ENCODE measurements around the gene ZNF646.
A peak's percentile ranks its signal among the peaks of the same experiment; 100 is the strongest.

The ZNF646 gene

GRCh38 chr16:31125844-31126243 lies 51.6 kb downstream of the ZNF646 start:
- peaks cover 36 to 61% (median 43%) of the 10 kb centered on the region in 10 experiments for H3K4me1 ChIP-seq
- TF ChIP-seq Cebpa-rat (IDR thresholded peaks at IDR 0.05) = no peak
- H3K9me3 ChIP-seq (replicated peaks in 1 of 11) = no peaks in the 10 kb centered on the region
- peak overlapping the region in 4 of 11 experiments; percentile 12 to 44 (median 32); a peak in 5 of 22 replicates for H3K4me2 ChIP-seq
- H3K27ac ChIP-seq = peak overlapping the region in 6 of 11 experiments; percentile 6 to 37 (median 22); a peak in 7 of 22 replicates
- peaks cover 54 to 88% (median 73%) of the 10 kb centered on the region in 11 experiments for H3K36me3 ChIP-seq
- peak overlapping the region in 3 of 11 experiments; percentile 6 to 35 (median 32); a peak in 3 of 22 replicates for H3K9ac ChIP-seq
- no peaks in the 10 kb centered on the region; a peak in 1 of 22 replicates for H4K20me1 ChIP-seq
- no peak overlapping the region for H3K4me3 ChIP-seq
- no peaks in the 10 kb centered on the region for H3K27me3 ChIP-seq

GRCh38 chr16:31127182-31127581 lies 53.0 kb downstream of the ZNF646 start:
- peak overlapping the region; percentile 73 to 92 (median 86); a peak in 21 of 22 replicates for H3K9ac ChIP-seq
- peaks cover 36 to 63% (median 43%) of the 10 kb centered on the region in 10 experiments for H3K4me1 ChIP-seq

GRCh38 chr16:31128711-31129567 lies 54.7 kb downstream of the ZNF646 start:
- no peaks in the 10 kb centered on the region for H4K20me1 ChIP-seq
- H3K27ac ChIP-seq = peak overlapping the region; percentile 76 to 99 (median 95)
- H3K9me3 ChIP-seq (replicated peaks in 1 of 11) = no peaks in the 10 kb centered on the region
- peaks cover 41 to 79% (median 54%) of the 10 kb centered on the region in 10 experiments for H3K4me1 ChIP-seq
- H3K4me3 ChIP-seq = peak overlapping the region in 3 of 10 experiments; percentile 26 to 56 (median 29); a peak in 4 of 20 replicates
- peaks cover 38 to 82% (median 62%) of the 10 kb centered on the region in 11 experiments for H3K36me3 ChIP-seq
- H3K27me3 ChIP-seq = no peaks in the 10 kb centered on the region
- no peak for TF ChIP-seq Cebpa-rat (IDR thresholded peaks at IDR 0.05)
- H3K9ac ChIP-seq = peak overlapping the region; percentile 73 to 92 (median 86)
- peak overlapping the region; percentile 50 to 97 (median 88) for H3K4me2 ChIP-seq

More at GRCh38 chr16:31127182-31127581, 53.0 kb downstream of the ZNF646 start:
- no peaks in the 10 kb centered on the region for H4K20me1 ChIP-seq
- H3K4me3 ChIP-seq = peak overlapping the region in 1 of 10 experiments; percentile 56; a peak in 1 of 20 replicates
- no peaks in the 10 kb centered on the region for H3K27me3 ChIP-seq
- peaks cover 54 to 88% (median 73%) of the 10 kb centered on the region in 11 experiments for H3K36me3 ChIP-seq
- no peak for TF ChIP-seq Cebpa-rat (IDR thresholded peaks at IDR 0.05)
- peak overlapping the region; percentile 76 to 99 (median 95) for H3K27ac ChIP-seq
- H3K4me2 ChIP-seq = peak overlapping the region; percentile 50 to 97 (median 88)
- no peaks in the 10 kb centered on the region for H3K9me3 ChIP-seq (replicated peaks in 1 of 11)

- Histone ChIP-seq H3K4me2 (peak overlapping the region; percentile 50 to 97 (median 88)), H3K9ac (peak overlapping the region; percentile 73 to 92 (median 86)), H3K36me3 (peaks cover 32 to 74% (median 54%) of the 10 kb centered on the region in 11 experiments), H3K27me3 (no peaks in the 10 kb centered on the region), H4K20me1 (no peaks in the 10 kb centered on the region; a peak in 1 of 22 replicates), H3K4me1 (peaks cover 49 to 87% (median 62%) of the 10 kb centered on the region in 10 experiments), H3K9me3 (replicated peaks in 1 of 11) (no peaks in the 10 kb centered on the region), H3K4me3 (no peak overlapping the region), H3K27ac (peak overlapping the region; percentile 76 to 99 (median 95))
- no peak for TF ChIP-seq Cebpa-rat (IDR thresholded peaks at IDR 0.05)
These were observed 55.5 kb downstream of the ZNF646 start for GRCh38 chr16:31129568-31130335.

GRCh38 chr16:31130336-31130891 lies 56.2 kb downstream of the ZNF646 start:
- Histone ChIP-seq H3K27me3 (no peaks in the 10 kb centered on the region), H3K27ac (peak overlapping the region in 7 of 11 experiments; percentile 82 to 99 (median 95); a peak in 14 of 22 replicates), H3K9ac (peak overlapping the region in 7 of 11 experiments; percentile 25 to 92 (median 49); a peak in 6 of 22 replicates), H3K9me3 (replicated peaks in 1 of 11) (no peaks in the 10 kb centered on the region), H3K36me3 (peaks cover 32 to 68% (median 51%) of the 10 kb centered on the region in 11 experiments), H4K20me1 (no peaks in the 10 kb centered on the region; a peak in 1 of 22 replicates), H3K4me1 (peaks cover 56 to 87% (median 69%) of the 10 kb centered on the region in 10 experiments), H3K4me3 (no peak overlapping the region), H3K4me2 (peak overlapping the region in 7 of 11 experiments; percentile 50 to 97 (median 90); a peak in 13 of 22 replicates)
- TF ChIP-seq Cebpa-rat (IDR thresholded peaks at IDR 0.05) = no peak

GRCh38 chr16:31130899-31131298 lies 56.7 kb downstream of the ZNF646 start:
- Histone ChIP-seq H3K27me3 (no peaks in the 10 kb centered on the region), H3K9ac (no peak overlapping the region; a peak in 1 of 22 replicates), H3K27ac (peak overlapping the region in 1 of 11 experiments; percentile 51; a peak in 2 of 22 replicates), H4K20me1 (no peaks in the 10 kb centered on the region; a peak in 1 of 22 replicates), H3K4me1 (peaks cover 56 to 84% (median 69%) of the 10 kb centered on the region in 10 experiments), H3K36me3 (peaks cover 32 to 63% (median 50%) of the 10 kb centered on the region in 11 experiments), H3K4me3 (no peak overlapping the region), H3K9me3 (replicated peaks in 1 of 11) (no peaks in the 10 kb centered on the region), H3K4me2 (peak overlapping the region in 1 of 11 experiments; percentile 94; a peak in 1 of 22 replicates)
- TF ChIP-seq Cebpa-rat (IDR thresholded peaks at IDR 0.05) = no peak

GRCh38 chr16:31131416-31131815 lies 57.2 kb downstream of the ZNF646 start:
- Histone ChIP-seq H4K20me1 (no peaks in the 10 kb centered on the region; a peak in 1 of 22 replicates), H3K9me3 (replicated peaks in 1 of 11) (no peaks in the 10 kb centered on the region), H3K4me1 (peaks cover 56 to 78% (median 64%) of the 10 kb centered on the region in 10 experiments), H3K9ac (peak overlapping the region in 2 of 11 experiments; percentile 6 to 23; a peak in 2 of 22 replicates), H3K27ac (peak overlapping the region in 2 of 11 experiments; percentile 28 to 60; a peak in 1 of 22 replicates), H3K36me3 (peaks cover 32 to 58% (median 47%) of the 10 kb centered on the region in 11 experiments), H3K4me2 (no peak overlapping the region), H3K4me3 (no peak overlapping the region), H3K27me3 (no peaks in the 10 kb centered on the region)
- TF ChIP-seq Cebpa-rat (IDR thresholded peaks at IDR 0.05) = no peak

GRCh38 chr16:31131841-31132271 lies 57.6 kb downstream of the ZNF646 start:
- TF ChIP-seq Cebpa-rat (IDR thresholded peaks at IDR 0.05) = no peak
- Histone ChIP-seq H3K9ac (peak overlapping the region in 2 of 11 experiments; percentile 6 to 23; a peak in 1 of 22 replicates), H4K20me1 (no peaks in the 10 kb centered on the region; a peak in 1 of 22 replicates), H3K9me3 (replicated peaks in 1 of 11) (no peaks in the 10 kb centered on the region), H3K4me3 (no peak overlapping the region), H3K4me1 (peaks cover 56 to 74% (median 66%) of the 10 kb centered on the region in 10 experiments), H3K27ac (peak overlapping the region in 3 of 11 experiments; percentile 18 to 60 (median 28); a peak in 1 of 22 replicates), H3K4me2 (no peak overlapping the region), H3K36me3 (peaks cover 32 to 56% (median 45%) of the 10 kb centered on the region in 11 experiments), H3K27me3 (no peaks in the 10 kb centered on the region)

All from BLaER1 treated with 17β-estradiol and CSF1 and Interleukin-3, amounts not matched to agents 10 nM and 100 nM (cell line).